Fibroblast of lung (primary cell): ENCODE results near the gene YPEL3. TPM values are rescaled to one million over a fixed set of nuclear protein-coding genes. Genes with fewer than 3 reads are reported as not detected.
"Not testable (repeated sequence)": the region's sequence is repeated elsewhere in the genome, so short reads cannot be mapped to it uniquely, and the experiment has no call there.

Experiments
- DNase-seq, 2 donors: peaks; one replicate each; pipeline versions ENCODE4 v3.0.0 to v3.0.0-alpha.2; 2010; ENCODE audit warnings: low read depth in 2 of 2
- H2AFZ ChIP-seq: 2 replicates; pipeline ENCODE4 v1.5.1; 2012; ENCODE audit warnings: low read length, control low read depth, inconsistent platforms
- H3K27ac ChIP-seq: 2 replicates; pipeline ENCODE4 v1.5.1; 2011; ENCODE audit warnings: low read length, control low read depth; ENCODE audit not compliant: insufficient read depth
- H3K27me3 ChIP-seq: 2 replicates; pipeline ENCODE4 v1.5.1; 2011; ENCODE audit warnings: mild to moderate bottlenecking, low read length; ENCODE audit not compliant: control insufficient read depth, insufficient read depth
- H3K36me3 ChIP-seq: 2 replicates; pipeline ENCODE4 v1.5.1; 2011; ENCODE audit warnings: low read length; ENCODE audit not compliant: control insufficient read depth, insufficient read depth
- H3K4me1 ChIP-seq: 2 replicates; pipeline ENCODE4 v1.5.1; 2011; ENCODE audit warnings: low read length; ENCODE audit not compliant: control insufficient read depth, insufficient read depth; ENCODE audit errors: extremely low read depth
- H3K4me2 ChIP-seq: 2 replicates; pipeline ENCODE4 v1.5.1; 2011; ENCODE audit warnings: low read length, control low read depth; ENCODE audit not compliant: insufficient read depth; ENCODE audit errors: extremely low read depth
- H3K4me3 ChIP-seq, 4 experiments: fragments of 200-600 bp in 1 of 4; sonication (generic) in 1 of 4; replicated peaks in 1 of 4; 2 replicates each; pipeline ENCODE4 v1.5.1; 2011 to 2016; ENCODE audit warnings: low read length in 4 of 4, low read depth in 3 of 4, mild to moderate bottlenecking in 3 of 4, control low read depth in 2 of 4, inconsistent platforms in 1 of 4, mixed read lengths in 1 of 4; ENCODE audit not compliant: insufficient read depth in 1 of 4; ENCODE audit errors: control extremely low read depth in 1 of 4
- H3K79me2 ChIP-seq: 2 replicates; pipeline ENCODE4 v1.5.1; 2012; ENCODE audit warnings: mild to moderate bottlenecking, low read length, inconsistent platforms; ENCODE audit not compliant: control insufficient read depth, insufficient read depth
- H3K9ac ChIP-seq: 2 replicates; pipeline ENCODE4 v1.5.1; 2011; ENCODE audit warnings: mild to moderate bottlenecking, low read length, control low read depth; ENCODE audit not compliant: insufficient read depth
- H3K9me3 ChIP-seq: 2 replicates; pipeline ENCODE4 v1.5.1; 2012; ENCODE audit warnings: low read depth, low read length; ENCODE audit not compliant: control insufficient read depth, insufficient read depth
- H4K20me1 ChIP-seq: 2 replicates; pipeline ENCODE4 v1.5.1; 2011; ENCODE audit warnings: low read length; ENCODE audit not compliant: control insufficient read depth, insufficient read depth; ENCODE audit errors: extremely low read depth
- CTCF ChIP-seq, 2 donors: IDR thresholded peaks in 1 of 2; conservative IDR thresholded peaks in 1 of 2; 1 replicate in 1 of 2; 2 replicates in 1 of 2; pipeline ENCODE4 v1.5.1; 2011 to 2012; ENCODE audit warnings: low read length in 2 of 2, control low read depth in 1 of 2, inconsistent platforms in 1 of 2, low read depth in 1 of 2, mild to moderate bottlenecking in 1 of 2
- EZH2 ChIP-seq: IDR thresholded peaks from 2 replicates; pipeline ENCODE4 v1.5.1; 2012; ENCODE audit warnings: low read length, control low read depth, mild to moderate bottlenecking; ENCODE audit errors: missing control alignments
- polyA plus RNA-seq, 2 donors: library from polyadenylated mRNA; depleted of rRNA in 1 of 2; stranded (reverse) in 1 of 2; unstranded in 1 of 2; fragments of >200 nt; gene quantifications; 2 replicates each; pipeline ENCODE4 v1.2.1, GENCODE V29; 2011 to 2012; ENCODE audit warnings: missing spikeins in 1 of 2
- total RNA-seq: library from RNA; depleted of rRNA; stranded (reverse); fragments of >200 nt; gene quantifications from 2 replicates; pipeline ENCODE4 v1.2.1, GENCODE V29; 2014

Gene YPEL3
- total and polyA plus RNA-seq, 2 donors (not counting 1 experiment from before 2014, with no cell fraction given), result 16.0 to 21.4 TPM

- Histone ChIP-seq H3K9ac (no peak overlapping the region), H3K36me3 (no peaks in the 10 kb centered on the region), H3K4me3 (no peak overlapping the region), H4K20me1 (no peaks in the 10 kb centered on the region), H3K79me2 (no peaks in the 10 kb centered on the region), H3K27ac (no peak overlapping the region), H3K4me2 (no peak overlapping the region), H3K9me3 (no peaks in the 10 kb centered on the region), H3K27me3 (no peaks in the 10 kb centered on the region), H3K4me1 (peaks cover 5% of the 10 kb centered on the region), H2AFZ (no peak overlapping the region)
- TF ChIP-seq EZH2 (no peak), CTCF (conservative IDR thresholded peaks at IDR 0.05 in 1 of 2, IDR thresholded peaks at IDR 0.05 in 1 of 2; ENCODE audit: low read depth in 1 of 2, low read length in 2 of 2) (no peak)
- no peak for DNase-seq
Measured at GRCh38 chr16:30127993-30128392, 32.0 kb upstream of the YPEL3 start.

GRCh38 chr16:30125690-30126089 lies 29.7 kb upstream of the YPEL3 start:
- H3K4me2 ChIP-seq, H3K9ac ChIP-seq, H3K27me3 ChIP-seq, H2AFZ ChIP-seq, H3K79me2 ChIP-seq, H4K20me1 ChIP-seq, DNase-seq, H3K9me3 ChIP-seq, H3K4me3 ChIP-seq, H3K27ac ChIP-seq, H3K36me3 ChIP-seq, H3K4me1 ChIP-seq: not testable (repeated sequence)

GRCh38 chr16:30124985-30125379 lies 29.0 kb upstream of the YPEL3 start:
- H3K4me2 ChIP-seq, result no peak overlapping the region
- H3K4me3 ChIP-seq, result no peak overlapping the region
- no peaks in the 10 kb centered on the region for H4K20me1 ChIP-seq
- TF ChIP-seq EZH2, result no peak
- no peak for TF ChIP-seq CTCF (conservative IDR thresholded peaks at IDR 0.05 in 1 of 2, IDR thresholded peaks at IDR 0.05 in 1 of 2; ENCODE audit: low read depth in 1 of 2, low read length in 2 of 2)
- peaks cover 5% of the 10 kb centered on the region for H3K4me1 ChIP-seq
- no peak overlapping the region for H3K9ac ChIP-seq
- H2AFZ ChIP-seq, result no peak overlapping the region
- no peak for DNase-seq
- no peaks in the 10 kb centered on the region for H3K36me3 ChIP-seq
- H3K27me3 ChIP-seq, result no peaks in the 10 kb centered on the region
- no peaks in the 10 kb centered on the region for H3K9me3 ChIP-seq
- peaks cover 5% of the 10 kb centered on the region for H3K79me2 ChIP-seq
- no peak overlapping the region for H3K27ac ChIP-seq
